NOMO-1 (cell line): ENCODE data around the gene CD109.
"Not testable (repeated sequence)": the region's sequence is repeated elsewhere in the genome, so short reads cannot be mapped to it uniquely, and the experiment has no call there.

Experiments
- DNase-seq, 2 experiments: peaks; one replicate each; lab custom pipeline; 2025; ENCODE audit not compliant: unreplicated experiment in 2 of 2; lab: John Stamatoyannopoulos, UW

CD109 gene

GRCh38 chr6:73844696-73845095 is 148.7 kb downstream of the CD109 start:
- DNase-seq, result not testable (repeated sequence)

GRCh38 chr6:73851048-73851447 is 155.0 kb downstream of the CD109 start:
- DNase-seq, result not testable (repeated sequence)

GRCh38 chr6:73854998-73855718 is 159.2 kb downstream of the CD109 start:
- DNase-seq, result peak; percentile 32 to 70

- DNase-seq, result no peak
Measured at GRCh38 chr6:73857341-73857890, 161.4 kb downstream of the CD109 start.

- DNase-seq, result no peak
Measured at GRCh38 chr6:73858376-73858775, 162.4 kb downstream of the CD109 start.

GRCh38 chr6:73860303-73860702 is 164.3 kb downstream of the CD109 start:
- DNase-seq, result no peak

- no peak for DNase-seq
Measured at GRCh38 chr6:73866305-73866704, 170.3 kb downstream of the CD109 start.

GRCh38 chr6:73867411-73867810 is 171.4 kb downstream of the CD109 start:
- DNase-seq, result no peak

- DNase-seq, result no peak
Measured at GRCh38 chr6:73870907-73871306, 174.9 kb downstream of the CD109 start.

GRCh38 chr6:73873081-73873480 is 177.1 kb downstream of the CD109 start:
- no peak for DNase-seq
